CD4-positive, alpha-beta T cell treated with Interleukin-1 beta for 1 hour (primary cell): ENCODE measurements around the gene FAT2.
"Not testable (repeated sequence)": the region's sequence is repeated elsewhere in the genome, so short reads cannot be mapped to it uniquely, and the experiment has no call there.

Experiments
- DNase-seq, 2 donors: peaks; one replicate each; pipeline ENCODE4 v3.0.0-alpha.2; 2020 to 2022

The FAT2 gene

GRCh38 chr5:151580239-151580638 is 10.9 kb downstream of the FAT2 start:
- no peak for DNase-seq

- not testable (repeated sequence) for DNase-seq
These were observed 12.0 kb downstream of the FAT2 start for GRCh38 chr5:151579146-151579545.

GRCh38 chr5:151578326-151579025 is 12.7 kb downstream of the FAT2 start:
- DNase-seq: no peak

- DNase-seq: peak; percentile 8 to 34
These were observed 13.6 kb downstream of the FAT2 start for GRCh38 chr5:151577566-151577965.

GRCh38 chr5:151574444-151574996 is 16.6 kb downstream of the FAT2 start:
- DNase-seq: no peak

GRCh38 chr5:151572657-151573368 is 18.3 kb downstream of the FAT2 start:
- DNase-seq: no peak

GRCh38 chr5:151571270-151572173 is 19.6 kb downstream of the FAT2 start:
- no peak for DNase-seq

GRCh38 chr5:151570512-151571269 is 20.4 kb downstream of the FAT2 start:
- DNase-seq: no peak

GRCh38 chr5:151570058-151570457 is 21.1 kb downstream of the FAT2 start:
- DNase-seq: no peak

GRCh38 chr5:151569132-151570046 is 21.7 kb downstream of the FAT2 start:
- DNase-seq: no peak

GRCh38 chr5:151568036-151568435 is 23.1 kb downstream of the FAT2 start:
- no peak for DNase-seq

- no peak for DNase-seq
These were observed 25.2 kb downstream of the FAT2 start for GRCh38 chr5:151565971-151566370.

- DNase-seq: no peak
These were observed 29.0 kb downstream of the FAT2 start for GRCh38 chr5:151562019-151562707.

GRCh38 chr5:151557951-151558350 is 33.2 kb downstream of the FAT2 start:
- no peak for DNase-seq

GRCh38 chr5:151557466-151557865 is 33.7 kb downstream of the FAT2 start:
- no peak for DNase-seq

- DNase-seq: peak; percentile 1 to 46
These were observed 34.3 kb downstream of the FAT2 start for GRCh38 chr5:151556806-151557205.

- DNase-seq: no peak
These were observed 35.2 kb downstream of the FAT2 start for GRCh38 chr5:151555760-151556576.

- no peak for DNase-seq
These were observed 37.4 kb downstream of the FAT2 start for GRCh38 chr5:151553695-151554094.

GRCh38 chr5:151553130-151553670 is 37.9 kb downstream of the FAT2 start:
- no peak for DNase-seq
